Measurements from ENCODE around the gene MAP3K3. TPM values are rescaled to one million over a fixed set of nuclear protein-coding genes. Genes with fewer than 3 reads are reported as not detected.

Gene MAP3K3
- total and polyA plus RNA-seq, 9 of the 15 experiments (the other 6 are each of a cell fraction or from before 2014, with no cell fraction given): 0.69 to 16.5 (median 12.1) TPM

GRCh38 chr17:63600569-63601438 is 21.4 kb upstream of the MAP3K3 start, which contains the start of gene TACO1 (continued):
- TF ChIP-seq U2AF2 (optimal IDR thresholded peaks at IDR 0.05; ENCODE audit: low read depth, low read length) (no peak), ZNF282 (CRISPR knock-in tag; IDR thresholded peaks at IDR 0.05) (no peak), ZNF507 (tag; conservative IDR thresholded peaks at IDR 0.05) (no peak), ELK1 (CRISPR knock-in tag; IDR thresholded peaks at IDR 0.05) (no peak), ZNF347 (CRISPR knock-in tag; IDR thresholded peaks at IDR 0.05; ENCODE audit: low read depth) (no peak), HNRNPLL (IDR thresholded peaks at IDR 0.05; ENCODE audit: low read depth, low read length, poor library complexity, severe bottlenecking) (peak; percentile 89), LARP7 (IDR thresholded peaks at IDR 0.05) (no peak), BCLAF1 (IDR thresholded peaks at IDR 0.05; ENCODE audit: borderline replicate concordance in 1 of 2, control insufficient read depth in 1 of 2, low read depth in 2 of 2, low read length in 1 of 2) (peak in 1 of 2 experiments; percentile 97; a peak in 2 of 4 replicates), ARHGAP35 (IDR thresholded peaks at IDR 0.05; ENCODE audit: partially characterized antibody) (no peak), ILF3 (IDR thresholded peaks at IDR 0.05; ENCODE audit: borderline replicate concordance) (no peak), E2F5 (CRISPR knock-in tag; IDR thresholded peaks at IDR 0.05) (no peak), EP400 (IDR thresholded peaks at IDR 0.05) (peak; percentile 83), TRIM28 (IDR thresholded peaks at IDR 0.05) (no peak), SMC3 (conservative IDR thresholded peaks at IDR 0.05; ENCODE audit: insufficient read depth, low read depth, low read length) (0 out of 2 replicates have a peak, but pooled peaks have one; percentile 26), XRCC4 (IDR thresholded peaks at IDR 0.05; ENCODE audit: extremely low read depth, insufficient read depth, insufficient read length) (no peak), PPARD (CRISPR knock-in tag; IDR thresholded peaks at IDR 0.05) (no peak), HNRNPUL1 (IDR thresholded peaks at IDR 0.05; ENCODE audit: low read length) (no peak), CBFA2T3 (IDR thresholded peaks at IDR 0.05) (no peak), CBX3 (IDR thresholded peaks at IDR 0.05; ENCODE audit: borderline replicate concordance in 1 of 2, low read length in 2 of 2) (peak in 1 of 2 experiments; percentile 98; a peak in 2 of 3 replicates), CBFB (CRISPR knock-in tag; IDR thresholded peaks at IDR 0.05) (no peak), ZNF696 (CRISPR knock-in tag; conservative IDR thresholded peaks at IDR 0.05) (no peak)
